GM20431 (cell line): Measurements from ENCODE around the gene PLEK.
"Not testable (repeated sequence)": the region's sequence is repeated elsewhere in the genome, so short reads cannot be mapped to it uniquely, and the experiment has no call there.

Experiments used
- in situ Hi-C: fragments of 300-500 bp; cut with MseI, MboI; formaldehyde crosslinking; loops from one replicate; pipeline ENCODE4 v1.15.0; 2020; ENCODE audit warnings: low sequenced_read_pairs; ENCODE audit not compliant: unreplicated experiment

Gene PLEK

DNA sequence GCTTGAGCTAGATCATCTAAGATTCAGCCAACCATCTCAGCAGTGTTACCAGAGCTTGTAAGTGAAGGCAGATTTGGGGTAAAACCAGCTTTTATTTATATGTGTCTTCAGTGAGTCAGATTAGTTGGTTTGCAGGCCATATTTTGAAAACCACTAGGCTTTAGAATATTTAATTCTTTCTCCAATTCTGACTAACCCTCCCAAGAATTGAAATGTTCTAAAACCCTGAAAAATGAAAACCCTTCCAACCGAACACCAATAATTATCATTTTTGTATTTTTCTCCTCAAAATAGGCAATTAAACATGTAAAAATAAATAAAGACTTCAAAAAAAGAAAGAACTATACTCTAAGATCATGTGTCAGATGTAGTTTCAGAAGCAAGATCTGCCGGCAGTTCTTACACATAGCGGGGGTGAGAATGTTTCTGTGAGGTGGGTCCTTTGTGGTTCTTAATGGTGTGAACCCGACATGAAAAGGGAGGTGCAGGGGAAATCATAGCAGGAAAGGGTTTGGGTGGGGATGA lies 14.2 kb downstream of the PLEK start:
- in situ Hi-C loops, result no loop called here

- in situ Hi-C loops, result no loop called here
Measured at GRCh38 chr2:68383778-68384177, 18.7 kb downstream of the PLEK start.

GRCh38 chr2:68384485-68385107 lies 19.5 kb downstream of the PLEK start:
- in situ Hi-C loops, result no loop called here

DNA sequence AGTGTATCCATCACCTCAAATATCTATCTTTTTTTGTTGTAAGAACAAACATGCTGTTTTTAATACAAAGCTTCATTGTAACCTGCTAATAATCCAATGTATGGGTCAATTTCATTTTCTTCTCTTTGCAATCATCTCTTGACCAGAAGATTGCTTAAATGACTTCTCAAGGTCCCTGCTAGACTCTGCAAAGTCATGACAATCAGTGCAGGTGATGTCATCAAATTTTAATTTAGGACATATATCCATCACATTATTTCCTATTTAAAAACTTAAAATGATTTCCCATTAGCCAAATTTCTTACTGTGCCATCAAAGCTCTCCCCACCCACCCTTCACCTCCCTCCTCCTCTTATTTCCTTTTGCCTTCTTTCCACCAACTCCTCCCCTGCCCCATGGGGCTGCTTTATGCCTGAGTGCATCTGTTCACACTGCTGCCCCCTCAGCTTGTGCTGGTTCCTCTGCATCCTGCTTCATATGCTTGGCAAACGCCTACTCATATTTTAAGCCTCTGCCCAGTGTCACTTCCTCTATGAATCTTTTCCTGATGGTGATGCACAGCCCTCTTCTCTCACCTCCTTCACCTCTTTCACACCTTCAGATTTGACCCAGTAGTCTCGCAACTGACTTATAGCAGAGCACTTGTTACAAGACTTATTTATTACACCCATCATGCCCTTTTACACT lies 20.3 kb downstream of the PLEK start:
- in situ Hi-C loops, result no loop called here

- in situ Hi-C loops, result no loop called here
Measured at GRCh38 chr2:68385907-68386287, 20.8 kb downstream of the PLEK start.

DNA sequence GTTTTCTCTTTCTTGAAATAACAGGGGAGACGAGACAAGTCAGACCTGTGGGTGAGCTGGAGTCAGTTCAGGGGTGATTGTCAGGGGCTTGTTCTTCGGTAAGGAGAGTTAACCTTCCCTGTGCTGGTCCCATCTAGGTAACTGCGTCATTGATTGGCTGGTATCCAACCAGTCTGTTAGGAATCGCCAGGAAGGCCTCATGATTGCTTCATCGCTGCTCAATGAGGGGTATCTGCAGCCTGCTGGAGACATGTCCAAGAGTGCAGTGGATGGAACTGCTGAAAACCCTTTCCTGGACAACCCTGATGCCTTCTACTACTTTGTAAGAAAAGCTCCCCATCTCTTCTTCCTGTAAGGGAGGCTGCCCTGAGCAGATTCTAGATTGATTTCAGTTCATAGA lies 21.3 kb downstream of the PLEK start:
- in situ Hi-C loops, result no loop called here

DNA sequence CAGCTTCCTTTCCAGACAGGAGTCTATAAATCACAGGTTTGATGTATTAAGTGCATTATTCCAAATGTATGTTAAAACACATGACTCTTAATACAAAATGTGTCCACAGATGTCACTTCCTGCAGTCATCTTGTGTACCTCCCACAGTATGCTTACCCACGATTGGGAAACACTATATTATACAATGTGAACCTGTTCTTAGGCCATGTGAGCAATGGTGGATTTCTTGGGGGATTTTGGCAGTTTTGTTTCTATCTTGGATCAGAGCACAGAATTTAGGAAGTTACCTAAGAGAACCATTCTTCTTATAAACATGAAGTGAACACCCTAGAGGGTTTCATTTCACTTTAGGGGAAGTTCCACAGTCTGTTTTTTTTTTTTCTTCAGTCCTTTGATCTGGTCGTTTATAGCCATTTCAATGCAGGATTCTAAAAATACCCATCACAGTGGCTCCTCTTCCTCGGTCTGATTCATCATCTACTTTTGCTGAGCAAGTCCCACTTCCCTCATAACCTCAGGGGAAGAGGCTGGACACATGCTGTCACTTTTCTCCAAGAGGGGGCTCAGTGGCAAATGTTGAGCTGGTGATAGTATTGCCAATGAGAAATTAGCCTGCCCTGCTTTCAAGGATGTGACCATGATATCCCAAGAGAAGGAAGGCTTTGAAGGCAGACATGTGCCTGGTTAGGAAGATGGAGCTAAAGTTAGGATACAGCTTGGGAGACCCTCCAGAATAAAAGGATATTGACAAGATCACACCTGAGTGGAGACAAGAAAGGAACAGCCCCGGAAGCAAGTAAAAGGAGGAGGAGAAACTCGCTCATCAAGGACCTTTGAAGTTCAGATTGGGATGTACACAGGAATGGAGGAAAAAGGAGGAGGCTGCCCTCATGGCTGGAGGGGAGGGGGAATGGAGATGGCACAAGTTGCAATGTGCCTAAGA lies 22.6 kb downstream of the PLEK start:
- in situ Hi-C loops, result no loop called here

DNA sequence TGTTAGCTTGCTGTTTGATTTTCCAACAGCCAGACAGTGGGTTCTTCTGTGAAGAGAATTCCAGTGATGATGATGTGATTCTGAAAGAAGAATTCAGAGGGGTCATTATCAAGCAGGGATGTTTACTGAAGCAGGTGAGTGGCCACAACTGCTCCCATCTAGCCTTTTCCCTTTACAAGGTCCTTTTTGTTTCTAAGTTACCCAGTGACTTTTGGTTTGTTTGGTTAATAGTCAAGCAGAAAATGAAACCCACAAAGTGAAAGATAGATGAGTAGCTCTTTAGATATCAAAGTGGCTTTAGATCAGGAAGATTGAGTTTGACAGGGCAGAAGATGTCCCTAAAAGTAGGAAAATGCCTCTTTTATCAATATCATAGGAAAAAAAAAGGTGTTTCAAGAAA lies 23.3 kb downstream of the PLEK start:
- in situ Hi-C loops, result no loop called here

- in situ Hi-C loops, result no loop called here
Measured at GRCh38 chr2:68388772-68389171, 23.7 kb downstream of the PLEK start.

DNA sequence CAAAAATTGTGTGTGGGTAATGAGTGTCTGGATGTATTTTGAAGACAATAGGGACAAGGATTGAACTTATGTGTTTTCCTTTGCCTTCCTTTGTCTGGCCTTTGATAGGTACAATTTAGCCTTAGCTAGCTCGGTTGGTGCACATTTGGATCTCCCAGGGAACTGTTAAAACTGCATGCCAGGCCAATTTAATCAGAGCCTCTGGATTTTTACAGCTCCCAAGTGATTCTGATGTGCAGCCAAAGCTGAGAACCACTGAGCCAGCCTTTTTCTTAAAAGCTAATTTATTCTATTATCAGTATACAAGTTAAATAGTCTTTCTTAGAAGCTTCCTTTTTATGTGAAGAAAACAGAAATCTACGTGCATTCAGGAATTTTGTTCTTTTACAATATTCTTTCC lies 25.0 kb downstream of the PLEK start:
- in situ Hi-C loops, result no loop called here

GRCh38 chr2:68390586-68390985 lies 25.5 kb downstream of the PLEK start:
- in situ Hi-C loops, result no loop called here

DNA sequence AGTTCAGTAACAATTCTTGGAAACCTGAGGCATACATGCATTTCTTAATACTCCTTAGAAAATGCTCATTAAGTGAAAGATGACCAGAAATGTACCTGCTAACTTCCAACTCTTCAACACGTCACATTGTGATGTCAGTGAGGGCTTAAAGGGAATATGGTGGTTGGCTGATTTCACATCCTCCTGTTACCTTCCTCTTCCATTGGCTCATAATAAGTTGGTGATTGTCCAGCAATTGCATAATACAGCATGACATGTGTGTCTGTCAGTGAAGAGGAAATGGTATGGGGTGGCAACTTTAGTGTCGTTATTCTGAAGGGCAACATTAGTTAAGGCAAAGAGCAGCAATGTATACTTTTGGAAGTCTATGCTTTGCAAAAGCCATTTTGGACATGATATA lies 26.0 kb downstream of the PLEK start:
- in situ Hi-C loops, result no loop called here

DNA sequence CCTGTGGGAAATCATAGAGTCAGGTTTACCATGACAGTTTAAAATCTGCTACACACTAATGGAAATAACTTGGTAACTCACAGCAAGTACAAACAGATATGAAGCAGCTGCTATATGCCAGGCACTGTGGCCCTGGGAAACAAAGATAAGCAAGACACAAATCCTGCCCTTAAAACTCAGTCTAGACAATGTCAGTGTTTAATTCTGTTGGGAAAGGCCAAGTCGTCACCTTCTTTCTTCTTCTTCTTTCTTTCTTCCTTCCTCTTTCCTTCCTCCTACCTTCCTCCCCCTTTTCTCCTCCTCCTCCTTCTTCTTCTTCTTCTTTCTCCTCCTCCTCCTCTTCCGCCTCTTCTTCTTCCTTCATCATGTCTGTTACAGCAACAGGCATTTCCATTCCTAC lies 26.8 kb downstream of the PLEK start:
- in situ Hi-C loops, result no loop called here

DNA sequence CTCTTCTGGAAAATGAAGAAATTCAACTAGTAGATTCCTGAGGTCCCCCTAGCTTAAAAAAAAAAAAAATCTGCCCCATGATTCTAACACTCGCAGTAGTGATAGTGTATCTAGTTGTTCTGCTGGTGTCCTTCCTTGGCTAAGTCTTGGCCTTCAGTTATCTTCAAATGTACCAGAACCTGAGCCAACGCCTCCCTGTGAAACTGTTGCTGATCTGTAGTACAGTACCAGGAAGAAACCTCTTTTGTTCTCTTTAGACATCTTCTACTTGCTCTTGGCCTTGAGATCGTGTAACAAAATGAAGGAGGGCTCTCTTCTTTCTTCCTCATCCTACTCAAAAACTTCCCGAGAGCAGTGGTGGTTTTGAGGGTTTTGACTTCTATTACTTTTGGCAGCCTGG lies 31.0 kb downstream of the PLEK start:
- in situ Hi-C loops, result no loop called here

DNA sequence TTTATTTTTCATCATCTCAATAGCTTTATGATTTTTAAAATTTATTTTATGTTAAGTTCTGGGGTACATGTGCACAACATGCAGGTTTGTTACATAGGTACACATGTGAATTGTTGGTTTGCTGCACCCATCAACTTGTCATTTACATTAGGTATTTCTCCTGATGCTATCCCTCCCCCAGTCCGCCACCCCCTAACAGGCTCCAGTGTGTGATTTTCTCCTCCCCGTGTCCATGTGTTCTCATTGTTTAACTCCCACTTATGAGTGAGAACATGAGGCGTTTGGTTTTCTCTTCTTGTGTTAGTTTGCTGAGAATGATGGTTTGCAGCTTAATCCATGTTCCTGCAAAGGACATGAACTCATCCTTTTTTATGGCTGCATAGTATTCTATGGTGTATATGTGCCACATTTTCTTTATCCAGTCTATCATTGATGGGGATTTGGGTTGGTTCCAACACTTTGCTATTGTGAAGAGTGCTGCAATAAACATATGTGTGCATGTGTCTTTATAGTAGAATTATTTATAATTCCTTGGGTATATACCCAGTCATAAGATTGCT lies 32.7 kb downstream of the PLEK start:
- in situ Hi-C loops, result not testable (repeated sequence)

GRCh38 chr2:68403199-68403644 lies 38.1 kb downstream of the PLEK start:
- in situ Hi-C loops, result no loop called here

GRCh38 chr2:68404164-68404563 lies 39.1 kb downstream of the PLEK start:
- in situ Hi-C loops, result no loop called here

DNA sequence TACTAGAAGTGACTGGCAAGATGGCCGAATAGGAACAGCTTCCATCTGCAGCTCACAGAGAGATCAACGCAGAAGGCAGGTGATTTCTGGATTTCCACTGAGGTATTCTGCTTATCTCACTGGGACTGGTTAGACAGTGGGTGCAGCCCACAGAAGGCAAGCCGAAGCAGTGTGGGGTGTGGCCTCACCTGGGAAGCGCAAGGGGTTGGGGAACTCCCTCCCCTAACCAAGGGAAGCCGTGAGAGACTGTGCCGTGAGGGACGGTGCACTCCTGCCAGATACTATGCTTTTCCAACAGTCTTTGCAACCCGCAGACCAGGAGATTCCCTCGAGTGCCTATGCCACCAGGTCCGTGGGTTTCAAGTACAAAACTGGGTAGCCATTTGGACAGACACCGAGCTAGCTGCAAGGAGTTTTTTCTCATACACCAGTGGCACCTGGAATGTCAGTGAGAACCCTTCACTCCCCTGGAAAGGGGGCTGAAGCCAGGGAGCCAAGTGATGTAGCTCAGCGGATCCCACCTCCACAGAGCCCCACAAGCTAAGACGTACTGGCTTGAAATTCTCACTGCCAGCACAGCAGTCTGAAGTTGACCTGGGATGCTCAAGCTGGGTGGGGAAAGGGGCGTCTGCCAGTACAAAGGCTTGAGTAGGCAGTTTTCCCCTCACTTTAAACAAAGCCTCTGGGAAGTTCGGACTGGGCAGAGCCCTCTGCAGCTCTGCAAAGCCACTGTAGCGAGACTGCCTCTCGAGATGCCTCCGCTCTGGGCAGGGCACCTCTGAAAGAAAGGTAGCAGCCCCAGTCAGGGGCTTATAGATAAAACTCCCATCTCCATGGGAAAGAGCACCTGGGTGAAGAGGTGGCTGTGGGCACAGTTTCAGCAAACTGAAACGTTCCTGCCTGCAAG lies 40.1 kb downstream of the PLEK start:
- in situ Hi-C loops, result no loop called here

DNA sequence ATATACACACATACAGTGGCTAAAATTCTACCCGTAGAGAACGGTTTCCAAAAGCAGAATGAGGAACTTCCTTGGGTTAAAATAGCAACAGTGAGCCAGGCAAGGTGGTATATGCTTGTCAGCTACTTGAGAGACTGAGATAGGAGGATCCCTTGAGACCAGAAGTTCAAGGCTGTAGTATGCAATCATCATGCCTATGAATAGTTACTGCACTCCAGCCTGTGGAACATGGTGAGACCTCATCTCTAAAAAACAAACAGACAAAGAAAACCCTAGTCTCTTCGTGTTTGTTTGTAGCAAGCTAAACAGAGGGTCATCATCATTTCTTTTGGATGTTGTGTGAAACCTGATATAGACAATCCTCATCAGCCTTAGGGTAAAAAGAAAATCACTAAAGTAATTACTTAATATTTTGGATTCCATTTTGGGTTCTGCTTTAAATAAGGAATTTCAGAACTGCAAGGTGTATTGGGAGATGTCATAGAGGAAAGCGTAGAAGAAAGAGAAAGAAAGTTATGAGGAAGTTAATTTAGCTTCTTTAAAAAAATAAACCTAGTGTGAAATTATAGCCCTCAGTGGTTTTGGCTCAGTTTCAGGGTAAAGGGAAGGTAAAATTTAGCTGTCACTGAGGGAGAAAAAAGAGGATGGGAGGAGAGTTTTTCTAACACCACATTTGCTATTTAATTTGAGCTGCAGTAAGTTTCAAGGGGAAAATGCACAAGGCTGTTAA lies 46.5 kb downstream of the PLEK start:
- in situ Hi-C loops, result no loop called here
